A549 treated with Hydrocortisone at 1 μM for 4 hours (cell line): ENCODE data around the gene CRLF2. TPM values are rescaled to one million over a fixed set of nuclear protein-coding genes. Genes with fewer than 3 reads are reported as not detected.

Experiments
- total RNA-seq: library from RNA; stranded (reverse); fragments of 200-300 nt; extraction: Qiagen RNA extraction; gene quantifications from 5 replicates; pipeline ENCODE4 v1.2.3, GENCODE V29; 2022

The CRLF2 gene
- total RNA-seq: 0.62 to 0.90 TPM (median 0.76 TPM) in 5 replicates

GRCh38 chrX:1212532-1212931, at the start of gene CRLF2:
Gene CRLF2 (minus strand): TSS chrX:1212649. CDS start chrX:1212634, 15 bp downstream.

Other genes with a start within 250 kb of the CRLF2 start
- gene CSF2RA, start 56.2 kb upstream of the CRLF2 start, total RNA-seq: 2.2 to 5.1 TPM (median 3.4 TPM) in 5 replicates
- 0.16 to 0.23 TPM (median 0.22 TPM) in 5 replicates for gene IL3RA, start 124.1 kb upstream of the CRLF2 start, total RNA-seq
- gene SLC25A6, start 179.5 kb upstream of the CRLF2 start, total RNA-seq: 412 to 467 TPM (median 445 TPM) in 5 replicates
- gene ASMTL, start 240.3 kb upstream of the CRLF2 start, total RNA-seq: 17.2 to 21.0 TPM (median 20.3 TPM) in 5 replicates